ENCODE data around the gene SNX14. TPM values are rescaled to one million over a fixed set of nuclear protein-coding genes. Genes with fewer than 3 reads are reported as not detected.

The SNX14 gene, protein sequence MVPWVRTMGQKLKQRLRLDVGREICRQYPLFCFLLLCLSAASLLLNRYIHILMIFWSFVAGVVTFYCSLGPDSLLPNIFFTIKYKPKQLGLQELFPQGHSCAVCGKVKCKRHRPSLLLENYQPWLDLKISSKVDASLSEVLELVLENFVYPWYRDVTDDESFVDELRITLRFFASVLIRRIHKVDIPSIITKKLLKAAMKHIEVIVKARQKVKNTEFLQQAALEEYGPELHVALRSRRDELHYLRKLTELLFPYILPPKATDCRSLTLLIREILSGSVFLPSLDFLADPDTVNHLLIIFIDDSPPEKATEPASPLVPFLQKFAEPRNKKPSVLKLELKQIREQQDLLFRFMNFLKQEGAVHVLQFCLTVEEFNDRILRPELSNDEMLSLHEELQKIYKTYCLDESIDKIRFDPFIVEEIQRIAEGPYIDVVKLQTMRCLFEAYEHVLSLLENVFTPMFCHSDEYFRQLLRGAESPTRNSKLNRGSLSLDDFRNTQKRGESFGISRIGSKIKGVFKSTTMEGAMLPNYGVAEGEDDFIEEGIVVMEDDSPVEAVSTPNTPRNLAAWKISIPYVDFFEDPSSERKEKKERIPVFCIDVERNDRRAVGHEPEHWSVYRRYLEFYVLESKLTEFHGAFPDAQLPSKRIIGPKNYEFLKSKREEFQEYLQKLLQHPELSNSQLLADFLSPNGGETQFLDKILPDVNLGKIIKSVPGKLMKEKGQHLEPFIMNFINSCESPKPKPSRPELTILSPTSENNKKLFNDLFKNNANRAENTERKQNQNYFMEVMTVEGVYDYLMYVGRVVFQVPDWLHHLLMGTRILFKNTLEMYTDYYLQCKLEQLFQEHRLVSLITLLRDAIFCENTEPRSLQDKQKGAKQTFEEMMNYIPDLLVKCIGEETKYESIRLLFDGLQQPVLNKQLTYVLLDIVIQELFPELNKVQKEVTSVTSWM
- 118 and 120 TPM in 2 replicates for total RNA-seq

DNA sequence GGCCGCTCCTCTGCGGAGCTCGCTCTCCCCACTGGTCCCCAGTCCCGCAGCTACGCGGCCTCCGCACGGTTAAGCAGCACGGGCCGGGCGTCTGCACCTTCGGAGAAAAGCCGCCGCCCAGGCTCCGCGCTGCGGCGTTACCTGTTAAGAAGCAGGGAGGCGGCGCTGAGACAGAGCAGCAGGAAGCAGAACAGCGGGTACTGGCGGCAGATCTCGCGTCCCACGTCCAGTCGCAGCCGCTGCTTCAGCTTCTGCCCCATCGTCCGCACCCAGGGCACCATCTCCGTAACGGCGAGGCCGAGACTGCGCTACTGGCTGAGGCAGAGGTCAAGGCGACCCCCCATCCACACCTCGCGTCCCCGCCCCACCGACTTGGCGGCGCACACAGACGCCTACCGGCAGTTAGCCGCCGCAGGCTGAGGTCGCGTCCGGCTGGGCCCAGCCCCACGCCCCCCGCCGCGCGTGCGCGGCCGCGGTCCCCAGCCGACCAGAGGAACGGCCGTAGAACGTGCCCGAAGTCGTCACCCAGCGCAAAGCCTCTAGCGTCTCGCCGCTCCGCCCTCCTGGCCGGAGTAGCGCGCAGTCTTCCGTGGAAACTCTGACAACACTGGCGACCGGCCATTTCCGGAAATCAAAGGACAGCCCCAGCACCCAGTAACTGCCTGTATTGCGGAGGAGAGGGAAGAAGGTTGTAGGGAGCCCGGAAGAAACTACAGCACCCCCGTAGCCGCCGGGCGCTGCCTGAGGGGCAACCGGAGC is at the start of gene SNX14:
Gene SNX14 (minus strand): TSS at position 421 of the 759 bp plus-strand sequence. CDS start 140 bp downstream, at position 281.

DNA sequence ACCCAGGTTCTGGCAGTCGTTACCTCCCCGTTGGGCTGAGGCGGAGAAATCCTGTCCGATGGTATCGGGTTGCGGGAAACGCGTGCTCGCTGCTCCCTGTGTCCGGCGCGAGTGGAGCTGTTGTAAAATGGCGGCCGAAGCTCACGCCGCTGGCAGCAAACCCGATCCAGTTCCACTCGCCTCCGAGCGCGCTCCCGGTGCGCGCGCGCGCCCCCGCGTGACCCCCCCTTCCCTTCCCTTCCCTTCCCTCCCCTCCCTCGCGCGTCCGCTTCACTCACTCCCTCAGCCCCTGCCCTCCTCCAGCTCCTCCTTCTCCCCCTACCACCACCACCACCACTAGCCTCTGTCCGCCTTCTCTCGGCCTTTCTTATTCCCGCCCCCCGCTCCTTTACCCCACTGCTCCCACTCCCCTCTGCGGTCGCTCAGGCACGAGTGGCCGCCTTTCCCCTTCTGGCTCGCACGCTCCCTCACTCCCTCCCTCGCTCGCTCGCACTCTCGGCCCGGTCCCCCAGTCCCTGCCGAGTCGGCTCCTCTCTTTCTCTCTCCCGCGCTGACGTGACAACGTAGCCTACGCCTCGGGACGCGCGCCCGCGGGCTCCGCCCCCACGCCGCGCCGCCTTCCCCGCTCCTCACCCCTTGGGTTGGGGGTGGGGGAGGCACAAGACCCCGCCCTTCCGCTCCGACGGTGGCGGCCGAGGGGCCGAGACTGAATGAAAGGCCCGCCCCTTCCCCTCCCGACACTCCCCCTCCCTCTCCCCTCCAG is 49.3 kb upstream of the SNX14 start, which contains the start of gene SYNCRIP:
Gene SYNCRIP (minus strand): TSS at position 113 of the 763 bp plus-strand sequence. CDS start 1,447 bp downstream, outside the sequence.

Other genes with a start within 250 kb of the SNX14 start
- 235 and 363 TPM in 2 replicates for gene NT5E, start 143.8 kb downstream of the SNX14 start, total RNA-seq
- 37.5 and 44.3 TPM in 2 replicates for gene SYNCRIP, start 49.0 kb upstream of the SNX14 start, total RNA-seq

Data from smooth muscle cell of bladder (primary cell).